HG03045 (cell line): Measurements from ENCODE around the gene EIPR1.

Source experiments
- ATAC-seq: cut with Tn5 transposase; IDR thresholded peaks from one replicate; pipeline ENCODE4 v1.9.1; 2021; ENCODE audit warnings: mild to moderate bottlenecking, moderate library complexity; ENCODE audit not compliant: unreplicated experiment

EIPR1 gene

GRCh38 chr2:3325458-3326181, 52.0 kb downstream of the EIPR1 start:
- ATAC-seq = no peak

- ATAC-seq = no peak
These were observed 53.0 kb downstream of the EIPR1 start for GRCh38 chr2:3324404-3325281.

GRCh38 chr2:3324036-3324386, 53.6 kb downstream of the EIPR1 start:
- ATAC-seq = no peak

- ATAC-seq = no peak
These were observed 54.1 kb downstream of the EIPR1 start for GRCh38 chr2:3323360-3324035.

GRCh38 chr2:3322311-3322970, 55.2 kb downstream of the EIPR1 start:
- ATAC-seq = no peak

GRCh38 chr2:3321825-3322224, 55.8 kb downstream of the EIPR1 start:
- ATAC-seq = no peak

GRCh38 chr2:3320910-3321605, 56.6 kb downstream of the EIPR1 start:
- no peak for ATAC-seq

- no peak for ATAC-seq
These were observed 57.7 kb downstream of the EIPR1 start for GRCh38 chr2:3319745-3320566.

GRCh38 chr2:3319134-3319533, 58.5 kb downstream of the EIPR1 start:
- ATAC-seq = no peak

- no peak for ATAC-seq
These were observed 59.6 kb downstream of the EIPR1 start for GRCh38 chr2:3317871-3318590.

GRCh38 chr2:3317277-3317685, 60.3 kb downstream of the EIPR1 start:
- ATAC-seq = no peak

GRCh38 chr2:3316456-3317276, 61.0 kb downstream of the EIPR1 start:
- ATAC-seq = no peak

GRCh38 chr2:3314626-3315025, 63.0 kb downstream of the EIPR1 start:
- no peak for ATAC-seq

- ATAC-seq = no peak
These were observed 63.7 kb downstream of the EIPR1 start for GRCh38 chr2:3313781-3314375.

- no peak for ATAC-seq
These were observed 64.9 kb downstream of the EIPR1 start for GRCh38 chr2:3312576-3313345.

GRCh38 chr2:3311601-3312000, 66.0 kb downstream of the EIPR1 start:
- ATAC-seq = no peak
